Liver (tissue), 2 donors: ENCODE results near the gene CASTOR1.

Experiments used
- MAX ChIP-seq: IDR thresholded peaks from 2 replicates; pipeline ENCODE4 v1.6.1; 2016; ENCODE audit warnings: antibody characterized with exemption
- TAF1 ChIP-seq: conservative IDR thresholded peaks from 2 replicates; pipeline ENCODE4 v1.6.1; 2016; ENCODE audit warnings: antibody characterized with exemption, mild to moderate bottlenecking
- donor health status: healthy.

- TF ChIP-seq TAF1 (no peak), MAX (no peak)
Observed at GRCh38 chr22:30332994-30333706, 43.8 kb upstream of the CASTOR1 start.
